Activated CD4-positive, alpha-beta T cell treated with anti-CD3 and anti-CD28 coated beads, Interleukin-2, amount 50 U/mL, for 1 hour (primary cell): ENCODE measurements around the gene SAMD3.
"Not testable (repeated sequence)": the region's sequence is repeated elsewhere in the genome, so short reads cannot be mapped to it uniquely, and the experiment has no call there.

Source experiments
- DNase-seq: peaks from one replicate; pipeline ENCODE4 v3.0.0-alpha.2; 2020

Gene SAMD3, protein sequence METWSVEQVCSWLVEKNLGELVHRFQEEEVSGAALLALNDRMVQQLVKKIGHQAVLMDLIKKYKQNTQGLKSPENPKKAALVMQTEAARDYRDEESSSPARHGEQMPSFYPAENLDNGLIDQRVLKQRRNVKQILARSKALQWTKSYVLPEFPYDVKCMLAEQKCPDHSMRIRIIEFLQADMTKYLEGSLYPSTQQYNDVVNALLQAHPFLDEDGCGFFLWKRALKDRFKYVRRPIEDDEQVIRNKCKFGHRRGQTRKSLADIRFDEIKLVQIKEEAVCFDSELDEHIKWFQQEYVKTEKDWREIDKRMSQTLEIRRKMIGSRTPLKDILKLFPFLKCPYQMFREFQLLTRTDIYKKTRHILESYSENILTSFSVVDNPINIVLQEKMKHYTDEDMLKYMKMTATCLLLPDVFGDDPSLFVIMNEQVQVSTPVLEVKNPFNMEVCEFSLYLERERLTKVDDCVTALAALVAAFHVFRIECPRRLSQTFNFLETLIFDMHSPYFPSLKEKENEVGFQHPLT

DNA sequence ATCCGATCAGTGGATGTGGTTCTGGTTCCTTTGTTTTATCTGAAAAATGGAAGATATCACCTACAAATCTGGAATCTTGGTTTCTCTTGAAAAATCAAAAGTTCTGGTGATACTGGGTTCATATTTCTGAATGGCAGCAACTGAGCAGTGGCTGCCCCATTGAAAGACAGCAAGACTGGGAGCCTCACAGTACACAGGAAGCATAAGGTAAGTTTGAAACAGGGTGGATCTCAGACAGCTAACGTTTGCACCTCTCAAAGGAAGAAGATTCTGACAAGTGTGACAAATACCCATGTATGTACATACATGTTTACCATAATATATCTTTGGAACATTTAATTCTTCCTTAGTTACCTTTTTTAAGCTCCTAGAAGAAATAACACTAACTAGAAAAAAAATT is at the start of gene SAMD3:
TSS of gene SAMD3 (minus strand) at position 177 of the 400 bp plus-strand sequence. CDS start 7,678 bp downstream, outside the sequence.
- no peak for DNase-seq

DNA sequence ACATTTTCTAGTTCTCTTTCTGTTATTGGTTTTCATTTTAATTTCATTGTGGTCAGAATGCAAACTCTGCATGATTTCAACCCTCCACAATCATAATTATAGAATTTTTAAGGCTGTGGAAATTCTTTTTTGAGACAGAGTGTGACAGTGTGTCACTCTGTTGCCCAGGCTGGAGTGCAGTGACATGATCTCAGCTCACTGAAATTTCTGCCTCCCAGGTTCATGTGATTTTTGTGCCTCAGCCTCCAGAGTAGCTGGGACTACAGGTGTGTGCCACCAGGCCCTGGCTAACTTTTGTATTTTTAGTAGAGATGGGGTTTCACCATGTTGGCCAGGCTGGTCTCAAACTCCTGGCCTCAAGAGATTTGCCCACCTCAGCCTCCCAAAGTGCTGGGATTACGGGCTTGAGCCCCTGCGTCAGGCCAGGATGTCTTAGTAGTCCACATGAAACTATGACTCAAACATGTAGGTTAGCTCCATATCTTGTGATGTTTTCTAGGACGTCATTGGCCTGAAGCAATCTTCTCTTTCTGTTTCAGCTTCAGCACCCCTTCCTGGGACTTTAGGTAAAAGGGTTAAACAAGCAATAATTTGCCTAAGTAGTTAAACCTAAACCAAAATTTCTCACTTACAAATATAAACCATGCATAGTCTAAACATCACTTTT is 47.4 kb upstream of the SAMD3 start:
- no peak for DNase-seq

DNA sequence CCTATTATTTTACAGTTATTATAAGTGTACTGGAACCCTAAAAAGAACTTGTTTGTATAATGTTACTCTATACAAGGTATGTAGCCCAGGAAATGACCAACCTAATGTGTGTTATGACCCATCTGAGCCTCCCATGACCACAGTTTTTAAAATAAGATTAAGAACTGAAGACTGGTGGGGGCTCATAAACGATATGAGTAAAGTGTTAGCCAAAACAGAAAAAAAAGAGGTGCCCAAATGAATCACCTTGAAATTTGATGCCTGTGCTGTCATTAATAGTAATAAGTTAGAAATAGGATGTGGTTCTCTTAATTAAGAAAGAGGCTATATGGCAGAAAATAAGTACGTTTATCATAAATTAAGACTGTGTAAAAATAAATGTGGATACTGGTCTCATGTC is 42.8 kb upstream of the SAMD3 start:
- not testable (repeated sequence) for DNase-seq

DNA sequence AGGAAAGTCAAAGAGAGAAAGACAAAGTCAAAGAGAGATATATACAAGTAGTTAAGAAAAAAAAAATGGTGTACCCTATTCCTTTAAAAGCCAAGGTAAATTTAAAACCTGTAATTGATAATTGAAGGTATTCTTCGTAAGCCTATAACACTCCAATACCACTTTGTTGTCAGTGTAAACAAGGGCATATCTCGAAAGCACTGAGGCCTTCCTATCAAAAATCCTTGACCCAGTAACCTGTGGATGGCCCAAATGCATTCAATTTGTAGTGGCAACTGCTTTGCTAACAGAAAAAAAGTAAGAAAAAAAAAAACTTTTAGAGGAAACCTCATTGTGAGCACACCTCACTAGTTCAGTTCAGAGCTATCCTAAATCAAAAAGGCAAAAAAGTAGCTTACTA is 39.3 kb upstream of the SAMD3 start:
- DNase-seq = no peak

DNA sequence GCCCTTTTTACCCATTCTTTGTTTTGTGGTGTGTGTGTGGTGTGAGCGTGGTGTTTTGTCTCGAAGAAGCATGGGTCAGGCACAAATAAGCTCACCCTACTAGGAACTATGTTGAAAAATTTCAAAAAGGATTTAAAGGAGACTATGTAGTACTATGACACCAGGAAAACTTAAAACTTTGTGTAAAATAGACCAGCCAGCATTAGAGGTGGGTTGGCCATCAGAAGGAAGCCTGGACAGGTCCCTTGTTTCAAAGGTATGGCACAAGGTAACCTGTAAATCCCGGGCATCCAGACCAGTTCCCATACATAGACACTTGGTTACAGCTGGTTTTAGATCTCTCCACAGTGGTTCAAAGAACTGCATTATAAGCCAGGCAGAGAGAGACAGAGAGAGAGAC is 38.8 kb upstream of the SAMD3 start:
- not testable (repeated sequence) for DNase-seq

DNA sequence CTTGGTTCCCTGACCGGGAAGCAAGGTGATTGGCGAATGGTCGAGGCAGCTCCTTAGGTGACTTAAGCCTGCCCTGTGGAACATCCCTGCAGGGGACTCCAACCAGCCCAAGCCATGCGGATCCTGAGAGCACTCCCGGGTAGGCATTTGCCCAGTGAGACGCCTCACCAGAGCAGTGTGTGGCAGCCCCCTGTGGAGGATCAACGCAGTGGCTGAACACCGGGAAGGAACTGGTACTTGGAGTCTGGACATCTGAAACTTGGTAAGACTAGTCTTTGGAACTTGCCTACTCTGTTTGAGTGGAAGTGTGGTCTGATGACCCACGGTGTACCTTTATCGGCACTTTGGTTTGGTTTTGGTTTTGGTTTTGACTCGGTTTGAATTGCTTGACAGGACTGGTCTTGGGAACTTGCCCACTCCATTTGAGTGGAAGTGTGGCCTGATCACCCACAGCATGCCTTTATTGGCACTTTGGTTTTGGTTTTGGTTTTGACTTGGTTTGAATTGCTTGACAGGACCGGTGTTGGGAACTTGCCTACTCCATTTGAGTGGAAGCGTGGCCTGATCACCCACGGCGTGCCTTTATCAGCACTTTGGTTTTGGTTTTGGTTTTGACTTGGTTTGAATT is 38.0 kb upstream of the SAMD3 start:
- not testable (repeated sequence) for DNase-seq

DNA sequence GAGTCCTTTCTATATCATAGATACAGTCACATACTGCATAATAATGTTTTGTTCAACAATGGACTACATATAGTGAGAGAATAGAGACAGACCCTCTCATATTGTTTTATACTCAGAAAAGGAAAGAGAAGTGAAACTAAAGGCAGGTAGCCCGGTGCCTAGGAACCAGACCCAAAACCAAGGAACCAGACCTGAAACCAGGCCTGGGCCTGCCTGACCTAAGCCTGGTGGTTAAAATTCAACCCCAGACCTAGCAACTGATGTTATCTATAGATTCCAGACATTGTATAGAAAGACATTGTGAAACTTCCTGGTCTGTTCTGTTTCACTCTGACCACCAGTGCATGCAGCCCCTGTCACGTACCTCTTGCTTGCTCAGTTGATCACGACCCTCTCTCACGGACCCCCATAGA is 37.3 kb upstream of the SAMD3 start:
- not testable (repeated sequence) for DNase-seq

DNA sequence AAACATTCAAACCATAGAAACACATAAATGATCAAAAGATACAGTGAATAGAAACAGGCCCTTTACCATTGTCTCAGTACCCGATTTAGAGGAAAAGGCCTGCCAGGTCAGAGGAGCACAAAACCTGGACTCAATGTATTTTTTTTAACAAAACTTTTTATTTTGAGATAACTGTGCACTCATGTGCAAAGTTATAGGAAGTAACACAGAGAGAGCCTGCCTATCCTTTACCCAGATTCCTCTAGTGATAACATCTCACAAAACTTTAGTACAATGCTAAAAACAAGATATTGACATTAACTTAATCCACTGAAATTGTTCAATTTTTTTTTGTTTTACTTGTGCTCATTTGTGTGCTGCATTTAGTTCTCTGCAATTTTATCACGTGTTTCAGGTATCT is 36.8 kb upstream of the SAMD3 start:
- DNase-seq = no peak

DNA sequence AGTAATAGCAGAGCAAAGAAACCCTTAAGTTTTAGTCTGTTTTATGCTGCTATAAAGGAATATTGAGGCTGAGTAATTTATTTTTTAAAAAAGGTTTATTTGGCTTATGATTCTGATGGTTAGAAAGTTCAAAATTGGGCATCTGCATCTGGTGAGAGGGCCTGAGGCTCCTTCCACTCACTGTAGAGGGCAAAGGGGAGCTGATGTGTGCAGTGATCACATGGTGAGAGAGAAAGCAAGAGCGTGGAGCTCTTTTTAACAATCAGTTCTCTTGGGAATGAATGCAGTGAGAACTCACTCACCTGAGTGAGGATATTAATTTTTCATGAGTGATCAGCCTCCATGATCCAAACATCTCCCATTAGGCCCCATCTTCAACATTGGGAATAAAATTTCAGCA is 36.4 kb upstream of the SAMD3 start:
- DNase-seq = no peak

DNA sequence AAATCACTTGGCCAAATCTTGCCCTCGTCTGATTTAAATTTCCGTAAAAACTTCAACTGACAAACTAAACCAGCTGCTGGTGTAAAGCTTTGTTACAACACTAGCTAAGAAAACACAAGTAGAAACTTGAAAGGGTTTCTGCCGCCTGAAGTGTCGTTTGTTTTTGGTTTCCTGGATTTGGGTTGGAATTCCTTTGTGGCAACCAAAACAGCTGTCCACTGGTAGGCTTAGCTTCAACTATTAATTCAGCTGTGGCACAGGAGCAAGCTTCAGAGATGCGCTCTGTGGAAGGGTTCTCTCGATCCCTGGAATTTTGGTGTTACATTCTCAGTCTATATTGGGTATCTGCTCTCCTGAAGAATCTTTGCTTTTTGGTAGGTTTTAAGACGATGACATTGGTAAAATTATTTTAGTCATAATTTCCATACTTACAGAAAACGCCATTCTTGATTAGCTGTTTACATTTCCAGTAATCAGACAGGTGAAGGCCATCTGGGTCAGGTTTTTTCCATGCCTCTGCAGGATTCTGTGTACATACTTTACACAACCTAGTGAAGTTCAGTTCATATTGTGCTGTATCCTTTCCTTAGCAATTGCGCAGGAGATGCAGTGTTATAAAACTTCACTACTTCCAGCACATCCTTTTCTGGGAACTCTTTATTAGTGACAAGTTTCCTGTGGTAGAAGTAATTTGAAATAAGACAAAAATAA is 29.9 kb upstream of the SAMD3 start:
- no peak for DNase-seq

DNA sequence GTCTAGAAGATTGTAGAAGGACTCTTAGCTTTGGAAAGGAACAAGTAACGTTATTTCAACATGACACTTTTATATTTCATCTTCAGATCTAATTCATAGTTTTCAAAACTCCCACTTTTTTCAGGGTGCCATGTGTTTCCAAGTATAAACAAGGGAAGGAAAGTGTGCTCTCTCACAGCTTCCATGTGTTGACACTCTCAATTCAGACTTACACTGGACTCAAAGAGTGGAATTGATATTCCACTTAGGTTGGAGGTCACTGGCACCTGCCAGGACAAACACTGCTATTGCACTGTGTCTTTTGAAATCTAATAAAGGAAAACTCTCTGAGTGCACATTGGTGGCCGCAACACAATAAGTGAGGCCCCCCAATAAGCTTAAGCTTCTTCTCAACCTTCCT is 22.5 kb upstream of the SAMD3 start:
- DNase-seq = no peak

DNA sequence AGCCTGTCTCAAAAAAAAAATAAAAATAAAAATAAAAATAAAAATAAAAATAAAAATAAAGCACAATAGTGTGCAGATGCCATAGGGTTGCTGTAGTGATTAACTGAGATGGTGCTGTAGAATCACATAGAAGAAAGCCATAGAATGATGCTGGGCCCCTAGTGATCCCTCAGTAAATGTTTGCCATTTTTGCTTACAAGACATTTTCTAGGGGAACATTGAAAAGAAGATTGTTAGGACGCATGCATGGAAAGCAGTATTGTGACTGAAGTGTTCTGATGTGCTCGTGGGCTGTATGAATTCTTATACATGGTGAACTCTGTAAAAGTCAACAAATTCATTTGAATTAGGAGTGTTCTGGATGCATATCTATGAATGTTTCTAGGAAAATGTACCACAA is 22.0 kb upstream of the SAMD3 start:
- DNase-seq = no peak

DNA sequence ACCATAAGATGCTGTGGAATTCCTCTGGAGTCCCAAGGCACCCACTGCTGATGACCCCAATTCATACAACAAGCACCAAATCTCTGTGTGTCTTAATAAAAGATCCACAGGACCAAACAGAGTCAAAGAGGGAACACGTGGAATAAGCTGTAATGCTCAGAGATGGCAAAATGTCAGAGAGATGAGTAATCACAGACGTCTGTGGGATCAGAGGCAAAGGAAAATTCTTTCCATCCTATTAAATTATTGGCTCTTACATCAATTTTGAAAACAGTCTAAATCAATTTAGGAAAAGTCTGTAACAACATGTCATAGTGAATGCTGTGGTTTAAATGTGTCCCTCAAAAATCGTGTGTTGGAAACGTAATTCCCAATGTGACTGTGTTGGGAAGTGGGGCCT is 17.5 kb upstream of the SAMD3 start:
- no peak for DNase-seq

DNA sequence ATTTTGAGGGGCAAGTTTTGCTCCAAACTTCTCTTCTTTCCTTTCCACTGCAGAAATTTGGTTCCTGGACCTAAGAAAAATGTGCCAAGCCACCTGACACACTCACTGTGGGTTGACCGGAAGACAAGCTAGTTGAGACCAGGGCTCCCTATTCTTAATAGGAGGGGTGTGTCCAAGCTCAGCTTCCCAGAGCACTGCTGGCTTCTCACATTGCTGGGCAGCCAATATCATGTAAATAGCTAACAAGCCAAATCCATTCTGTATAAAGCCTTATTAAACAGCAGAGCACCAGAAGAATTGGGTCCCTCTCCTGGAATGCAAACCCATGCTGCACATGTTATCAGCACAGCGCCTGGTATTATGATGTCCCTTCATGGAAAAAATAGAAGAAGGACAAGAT is 17.0 kb upstream of the SAMD3 start:
- no peak for DNase-seq

DNA sequence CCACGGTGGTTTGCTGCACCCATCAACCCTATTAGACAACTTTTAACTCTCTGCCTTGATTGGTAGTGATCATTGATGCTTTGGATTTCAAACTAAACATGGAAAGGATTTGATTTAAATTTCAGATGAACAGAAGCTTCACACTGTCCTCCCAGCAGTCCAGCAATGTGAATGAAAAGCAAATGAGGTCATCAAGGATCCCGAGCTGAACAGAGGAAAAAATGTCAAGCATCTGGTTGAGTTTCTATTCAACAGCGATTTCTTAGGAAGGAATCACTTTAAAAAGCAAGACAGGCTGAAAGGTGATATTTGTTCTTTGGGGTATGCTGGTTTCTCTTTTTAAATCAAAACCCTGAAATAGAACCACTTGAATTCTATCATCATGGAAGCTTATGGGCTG is 10.6 kb upstream of the SAMD3 start:
- no peak for DNase-seq

DNA sequence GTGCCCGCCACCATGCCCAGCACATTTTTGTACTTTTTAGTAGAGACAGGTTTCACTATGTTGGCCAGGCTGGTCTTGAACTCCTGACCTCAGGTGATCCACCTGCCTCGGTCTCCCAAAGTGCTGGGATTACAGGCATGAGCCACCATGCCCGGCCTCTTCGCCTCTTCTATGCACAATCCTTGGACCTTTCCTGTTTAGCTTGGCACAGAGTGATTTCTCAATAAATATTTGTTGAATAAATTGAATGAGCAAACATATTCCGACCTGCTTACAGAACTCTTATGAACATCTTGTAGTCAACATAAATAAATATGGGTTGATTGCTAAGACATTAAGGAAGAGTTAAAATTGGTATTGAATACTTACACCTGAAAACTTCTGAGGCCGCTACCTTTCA is 7.8 kb upstream of the SAMD3 start:
- DNase-seq = not testable (repeated sequence)

DNA sequence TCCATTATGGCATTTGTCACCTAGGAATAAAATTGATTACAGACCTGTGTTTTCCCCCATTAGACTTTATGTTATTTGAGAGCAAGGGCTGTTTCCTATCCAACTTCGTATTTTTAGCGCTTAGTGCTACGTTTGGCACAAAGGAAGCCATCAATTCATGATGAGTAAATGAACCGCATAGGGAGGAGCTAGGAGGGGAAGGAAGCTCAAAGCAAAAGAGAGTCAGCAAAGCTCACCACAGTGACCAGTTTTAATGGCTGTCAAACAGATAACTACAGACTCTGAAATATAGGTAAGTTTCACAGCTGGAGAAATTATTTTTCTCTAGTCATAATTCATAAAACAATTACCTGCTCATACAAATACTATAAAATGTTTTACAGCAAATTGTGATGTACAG is 6.9 kb upstream of the SAMD3 start:
- DNase-seq = no peak

DNA sequence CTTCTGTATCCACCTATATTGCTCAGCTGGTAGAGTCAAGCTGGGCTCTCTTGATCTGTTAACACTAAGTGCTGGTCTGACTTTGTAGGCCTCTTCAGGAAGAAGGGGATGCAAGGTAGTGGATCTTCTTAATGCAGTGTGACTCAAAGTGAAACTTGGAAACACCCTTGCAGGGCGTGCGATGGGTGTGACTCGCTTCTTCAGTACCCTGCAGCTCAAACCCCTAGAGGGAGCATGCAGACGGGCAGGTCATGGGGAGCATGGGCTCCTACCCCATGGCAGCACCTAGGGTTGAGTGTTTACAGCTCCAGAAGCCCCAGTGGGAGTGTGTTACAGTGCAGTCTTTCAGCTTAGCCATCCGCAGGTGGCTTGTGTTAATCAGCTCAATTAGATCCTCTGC is 757 bp upstream of the SAMD3 start:
- DNase-seq = peak; percentile 56

DNA sequence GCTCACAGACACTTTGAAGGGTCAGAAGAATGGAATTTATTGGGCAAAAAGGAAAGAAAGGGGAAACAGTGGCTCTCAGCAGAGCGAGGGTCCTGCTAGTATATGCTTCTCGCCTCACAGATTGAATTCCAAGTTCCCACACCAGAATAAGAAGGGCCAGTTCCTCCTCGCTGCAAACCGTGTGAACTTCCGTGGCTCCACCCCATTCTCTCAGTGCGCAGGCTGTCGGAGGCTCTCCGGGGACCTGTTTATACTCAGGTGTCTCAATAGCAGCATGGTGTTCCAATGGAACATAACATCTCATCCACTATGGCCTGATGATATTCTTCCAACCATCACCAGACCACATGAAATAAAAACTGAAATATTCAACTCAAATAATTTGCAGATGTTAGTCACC is 4.6 kb downstream of the SAMD3 start:
- DNase-seq = no peak

DNA sequence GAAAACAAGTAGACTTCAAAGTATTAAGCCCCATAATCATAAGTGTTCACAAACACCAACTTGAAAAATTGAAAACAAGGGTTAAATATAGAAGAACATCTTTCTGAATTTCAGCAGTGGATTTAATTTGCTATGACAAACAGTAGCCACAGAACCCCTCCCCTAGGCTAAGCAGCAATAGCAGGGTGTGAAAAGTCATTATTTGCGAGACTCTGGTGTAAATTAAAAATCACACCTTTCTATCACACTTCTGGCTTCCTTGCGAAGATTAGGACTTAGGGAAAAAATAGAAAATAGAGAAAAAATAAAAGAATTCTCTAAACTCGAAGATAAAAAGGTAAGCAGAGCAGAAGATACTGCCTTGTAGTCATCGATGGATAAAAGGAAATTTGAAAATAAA is 6.1 kb downstream of the SAMD3 start:
- no peak for DNase-seq

DNA sequence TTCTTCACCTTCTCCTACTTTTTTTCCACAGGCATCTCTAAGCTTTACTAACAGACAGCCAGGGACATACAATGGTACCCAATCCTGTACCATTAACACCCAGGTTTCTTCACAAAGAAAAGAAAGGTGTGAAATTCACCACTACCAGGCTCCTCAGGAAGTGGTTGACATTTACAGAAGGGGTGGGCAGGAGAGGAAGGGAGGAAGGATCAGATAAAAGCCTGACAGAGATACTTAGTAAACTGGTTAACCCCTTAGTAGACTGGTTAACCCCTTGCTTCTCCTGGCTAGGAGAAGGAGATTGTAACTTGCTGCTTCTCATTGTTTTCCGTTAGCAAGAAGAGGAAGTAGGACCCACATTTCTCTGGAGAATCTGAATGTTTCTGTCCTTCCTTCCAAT is 7.2 kb downstream of the SAMD3 start:
- DNase-seq = no peak

DNA sequence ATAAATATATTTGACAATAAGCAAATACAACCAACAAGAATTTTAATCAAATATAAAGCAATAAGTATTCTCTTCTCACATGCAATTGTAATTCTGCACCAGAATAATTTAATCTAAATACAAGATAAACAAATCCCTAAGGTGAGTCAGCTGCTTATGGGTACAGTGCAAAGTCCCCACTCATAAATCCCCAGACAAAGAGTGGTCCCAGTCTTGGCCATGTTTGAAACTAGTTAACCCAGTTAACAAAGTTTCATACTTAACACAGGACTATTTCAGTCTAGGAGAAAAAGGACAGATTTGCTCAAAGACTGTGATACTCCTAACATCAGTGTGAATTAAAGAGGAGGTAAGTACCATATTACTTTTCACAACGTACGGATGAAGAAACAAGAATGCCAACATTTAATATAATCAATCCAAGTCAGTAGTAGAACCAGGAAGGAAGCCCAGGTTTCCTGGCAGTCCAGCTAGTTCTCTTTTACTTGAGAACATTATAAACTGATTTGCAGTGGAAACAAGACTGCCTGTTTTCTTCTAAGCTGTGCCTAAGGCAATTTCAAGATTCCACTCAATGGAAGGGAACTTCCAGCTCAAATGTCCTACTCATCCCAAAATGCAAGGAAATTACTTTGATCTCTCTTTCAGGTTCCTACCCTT is 10.4 kb downstream of the SAMD3 start:
- DNase-seq = no peak

DNA sequence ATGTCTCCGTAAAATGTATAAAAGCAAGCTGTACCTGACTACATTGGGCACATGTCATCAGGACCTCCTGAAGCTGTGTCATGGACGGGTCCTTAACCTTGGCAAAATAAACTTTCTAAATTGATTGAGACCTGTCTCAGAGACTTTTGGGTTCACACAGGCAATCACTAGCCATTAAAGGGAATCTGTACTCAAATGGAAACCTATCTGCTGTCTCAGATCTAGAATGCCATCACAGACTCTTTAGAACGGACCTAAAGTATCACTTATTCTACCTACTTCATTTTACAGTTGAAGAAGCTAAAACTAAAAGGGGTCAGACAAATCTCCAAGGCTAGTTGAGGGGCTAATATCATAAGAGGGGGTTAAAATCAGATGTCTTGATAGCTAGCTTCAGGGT is 11.1 kb downstream of the SAMD3 start:
- DNase-seq = no peak
